Osteoblast (primary cell): ENCODE data around the gene KLHL3. TPM values are rescaled to one million over a fixed set of nuclear protein-coding genes. Genes with fewer than 3 reads are reported as not detected.

Experiments
- DNase-seq: peaks from one replicate; pipeline ENCODE4 v3.0.0; 2011; ENCODE audit warnings: low spot score, mixed read lengths; ENCODE audit not compliant: insufficient read length; ENCODE audit errors: missing footprints
- H2AFZ ChIP-seq: 2 replicates; pipeline ENCODE4 v1.6.0; 2011; ENCODE audit warnings: mild to moderate bottlenecking, low read length
- H3K27ac ChIP-seq: 2 replicates; pipeline ENCODE4 v1.5.1; 2011; ENCODE audit warnings: mild to moderate bottlenecking, low read depth, low read length, moderate library complexity
- H3K27me3 ChIP-seq: 2 replicates; pipeline ENCODE4 v1.6.0; 2012; ENCODE audit warnings: mild to moderate bottlenecking, control low read depth, inconsistent platforms, low read length, moderate library complexity; ENCODE audit not compliant: insufficient read depth
- H3K36me3 ChIP-seq: 2 replicates; pipeline ENCODE4 v1.5.1; 2011; ENCODE audit warnings: mild to moderate bottlenecking, low read length, control low read depth, moderate library complexity; ENCODE audit not compliant: insufficient read depth
- H3K4me1 ChIP-seq: 2 replicates; pipeline ENCODE4 v1.5.1; 2011; ENCODE audit warnings: mild to moderate bottlenecking, low read length, control low read depth, moderate library complexity; ENCODE audit not compliant: insufficient read depth
- H3K4me2 ChIP-seq: 2 replicates; pipeline ENCODE4 v1.6.0; 2011; ENCODE audit warnings: mild to moderate bottlenecking, low read length; ENCODE audit not compliant: insufficient read depth
- H3K4me3 ChIP-seq: fragments of 200-600 bp; sonication (generic); 3 replicates; pipeline ENCODE4 v1.5.1; 2012; ENCODE audit warnings: mild to moderate bottlenecking, low read length, inconsistent platforms; ENCODE audit not compliant: insufficient read depth
- H3K79me2 ChIP-seq: 2 replicates; pipeline ENCODE4 v1.6.0; 2012; ENCODE audit warnings: mild to moderate bottlenecking, low read length, control low read depth, inconsistent platforms; ENCODE audit not compliant: insufficient read depth
- H3K9me3 ChIP-seq: 2 replicates; pipeline ENCODE4 v1.5.1; 2011; ENCODE audit warnings: low read depth, low read length, control low read depth
- H4K20me1 ChIP-seq: 2 replicates; pipeline ENCODE4 v1.6.0; 2012; ENCODE audit warnings: mild to moderate bottlenecking, low read length, control low read depth; ENCODE audit not compliant: insufficient read depth
- CTCF ChIP-seq: IDR thresholded peaks from 2 replicates; pipeline ENCODE4 v1.5.1; 2011; ENCODE audit warnings: mild to moderate bottlenecking, low read depth, low read length, moderate library complexity; ENCODE audit errors: extremely low read depth
- total RNA-seq: library from RNA; depleted of rRNA; stranded (reverse); fragments of >200 nt; gene quantifications from 2 replicates; pipeline ENCODE4 v1.2.3, GENCODE V29; 2012

KLHL3 gene
- total RNA-seq, 1 donor, result 6.2 TPM

- no peak overlapping the region for H3K4me2 ChIP-seq
- peak; percentile 69 for TF ChIP-seq CTCF
- DNase-seq, result peak; percentile 35
- H3K27ac ChIP-seq, result no peak overlapping the region
- H3K4me3 ChIP-seq, result no peak overlapping the region
- no peaks in the 10 kb centered on the region for H3K79me2 ChIP-seq
- H4K20me1 ChIP-seq, result peaks cover 11% of the 10 kb centered on the region
- H3K9me3 ChIP-seq, result no peaks in the 10 kb centered on the region
- no peaks in the 10 kb centered on the region for H3K27me3 ChIP-seq
- H3K36me3 ChIP-seq, result no peaks in the 10 kb centered on the region
- H3K4me1 ChIP-seq, result no peaks in the 10 kb centered on the region
- no peak overlapping the region for H2AFZ ChIP-seq
Observed at GRCh38 chr5:137743031-137743640, 7.2 kb upstream of the KLHL3 start.

GRCh38 chr5:137741718-137742117 is 5.8 kb upstream of the KLHL3 start:
- no peak overlapping the region for H3K27ac ChIP-seq
- no peaks in the 10 kb centered on the region for H3K79me2 ChIP-seq
- H3K27me3 ChIP-seq, result no peaks in the 10 kb centered on the region
- no peaks in the 10 kb centered on the region for H3K36me3 ChIP-seq
- DNase-seq, result no peak
- no peak overlapping the region for H3K4me2 ChIP-seq
- H3K9me3 ChIP-seq, result no peaks in the 10 kb centered on the region
- H2AFZ ChIP-seq, result no peak overlapping the region
- no peak for TF ChIP-seq CTCF
- H3K4me3 ChIP-seq, result no peak overlapping the region
- peaks cover 8% of the 10 kb centered on the region for H3K4me1 ChIP-seq
- H4K20me1 ChIP-seq, result no peaks in the 10 kb centered on the region

- no peak overlapping the region for H3K27ac ChIP-seq
- H3K4me2 ChIP-seq, result no peak overlapping the region
- no peak for TF ChIP-seq CTCF
- H3K4me1 ChIP-seq, result peaks cover 25% of the 10 kb centered on the region
- H3K27me3 ChIP-seq, result no peaks in the 10 kb centered on the region
- no peaks in the 10 kb centered on the region for H3K79me2 ChIP-seq
- no peaks in the 10 kb centered on the region for H4K20me1 ChIP-seq
- no peak overlapping the region for H2AFZ ChIP-seq
- no peak for DNase-seq
- no peaks in the 10 kb centered on the region for H3K36me3 ChIP-seq
- no peaks in the 10 kb centered on the region for H3K9me3 ChIP-seq
- no peak overlapping the region for H3K4me3 ChIP-seq
Observed at GRCh38 chr5:137739737-137740136, 3.8 kb upstream of the KLHL3 start.

GRCh38 chr5:137738947-137739346 is 3.1 kb upstream of the KLHL3 start:
- no peak overlapping the region for H2AFZ ChIP-seq
- no peak overlapping the region for H3K4me2 ChIP-seq
- H3K9me3 ChIP-seq, result no peaks in the 10 kb centered on the region
- TF ChIP-seq CTCF, result no peak
- no peak overlapping the region for H3K27ac ChIP-seq
- DNase-seq, result no peak
- no peak overlapping the region for H3K4me3 ChIP-seq
- peaks cover 27% of the 10 kb centered on the region for H3K4me1 ChIP-seq
- no peaks in the 10 kb centered on the region for H3K79me2 ChIP-seq
- H4K20me1 ChIP-seq, result no peaks in the 10 kb centered on the region
- H3K27me3 ChIP-seq, result no peaks in the 10 kb centered on the region
- no peaks in the 10 kb centered on the region for H3K36me3 ChIP-seq
